Thymus (tissue), 11 donors: ENCODE measurements around the gene ARHGAP6. TPM values are rescaled to one million over a fixed set of nuclear protein-coding genes. Genes with fewer than 3 reads are reported as not detected.

Source experiments
- DNase-seq, 9 donors: peaks; one replicate each; pipeline ENCODE4 v3.0.0-alpha.2; 2013; ENCODE audit warnings: low spot score in 9 of 9, low read depth in 6 of 9, missing footprints in 1 of 9
- H3K27ac ChIP-seq, 2 donors: one replicate each; pipeline ENCODE4 v1.5.1; 2013; ENCODE audit warnings: control low read depth in 1 of 2, low read depth in 1 of 2, low read length in 1 of 2, mild to moderate bottlenecking in 1 of 2, moderate library complexity in 1 of 2
- H3K27me3 ChIP-seq, 2 donors: one replicate each; pipeline ENCODE4 v1.5.1; 2013; ENCODE audit warnings: low read length in 1 of 2; ENCODE audit not compliant: control insufficient read depth in 2 of 2, insufficient read depth in 1 of 2
- H3K36me3 ChIP-seq, 2 donors: one replicate each; pipeline ENCODE4 v1.5.1; 2013; ENCODE audit warnings: low read length in 1 of 2, mild to moderate bottlenecking in 1 of 2, moderate library complexity in 1 of 2; ENCODE audit not compliant: control insufficient read depth in 2 of 2, insufficient read depth in 2 of 2
- H3K4me1 ChIP-seq, 2 donors: one replicate each; pipeline ENCODE4 v1.5.1; 2013; ENCODE audit warnings: low read length in 2 of 2; ENCODE audit not compliant: control insufficient read depth in 2 of 2, insufficient read depth in 2 of 2
- H3K4me3 ChIP-seq, 2 donors: one replicate each; pipeline ENCODE4 v1.5.1; 2013; ENCODE audit warnings: low read length in 2 of 2, control low read depth in 1 of 2, mild to moderate bottlenecking in 1 of 2
- H3K9me3 ChIP-seq, 2 donors: one replicate each; pipeline ENCODE4 v1.5.1; 2013; ENCODE audit warnings: low read length in 1 of 2, mild to moderate bottlenecking in 1 of 2; ENCODE audit not compliant: control insufficient read depth in 2 of 2, insufficient read depth in 1 of 2
- WGBS: extraction: QIAGEN DNeasy Blood & Tissue Kit; methylation state at CpG from one replicate; pipeline ENCODE4 v1.1.7; 2013; 5-methylcytosine and 5-hydroxymethylcytosine counted together
- polyA plus RNA-seq: library from polyadenylated mRNA; stranded (reverse); fragments of 200-250 nt; gene quantifications from one replicate; pipeline ENCODE4 v1.2.3, GENCODE V29; 2013
- total RNA-seq: library from RNA; stranded (reverse); fragments of 120-200 nt; gene quantifications from one replicate; pipeline ENCODE4 v1.2.4, GENCODE V29; 2013
- donor health status: healthy.

ARHGAP6 gene
- total and polyA plus RNA-seq, 2 donors = 0.71 to 2.3 TPM

DNA sequence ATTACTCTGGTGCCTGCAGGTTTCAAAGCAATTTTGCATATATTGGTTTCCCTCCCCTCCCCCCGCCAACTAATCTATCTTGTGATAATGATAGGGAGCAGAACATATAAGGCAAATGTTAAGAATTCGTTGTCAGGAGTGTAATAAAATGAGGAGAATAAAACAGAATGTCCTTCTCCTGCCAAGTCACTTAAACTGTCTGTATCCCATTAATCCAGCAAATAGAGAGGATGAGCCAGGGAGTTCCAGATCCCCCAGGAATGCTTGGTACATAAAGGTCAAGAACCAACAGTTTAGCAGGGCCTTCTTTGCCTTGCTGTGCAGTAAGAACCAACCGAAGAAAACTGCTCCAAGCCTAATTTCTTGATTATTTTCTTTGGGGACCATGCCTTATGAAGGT lies 231.1 kb downstream of the ARHGAP6 start:
- DNase-seq = no peak
- no peak overlapping the region for H3K4me3 ChIP-seq
- no peaks in the 10 kb centered on the region for H3K27me3 ChIP-seq
- H3K4me1 ChIP-seq = no peaks in the 10 kb centered on the region
- H3K27ac ChIP-seq = no peak overlapping the region
- no peaks in the 10 kb centered on the region for H3K36me3 ChIP-seq
- no peaks in the 10 kb centered on the region for H3K9me3 ChIP-seq
- WGBS = 90% methylated on average over 3 of the region's 3 CpGs

DNA sequence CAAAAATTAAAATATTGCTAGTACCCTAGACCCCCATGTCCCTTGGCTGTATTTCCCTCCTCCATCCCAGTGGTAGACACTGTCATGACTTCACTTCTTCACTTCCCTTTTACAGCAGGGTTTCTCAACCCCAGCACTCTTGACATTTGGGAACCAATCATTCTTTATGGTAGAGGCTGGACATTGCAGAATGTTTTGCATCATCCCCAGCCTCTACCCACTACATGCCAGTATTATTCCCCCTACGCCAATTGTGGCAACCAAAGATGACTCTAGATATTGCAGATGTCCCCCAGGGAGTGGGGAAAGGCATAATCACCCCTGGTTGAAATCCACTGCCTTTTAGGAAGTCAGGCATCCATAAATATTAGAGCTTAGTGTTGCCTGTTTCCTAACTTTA lies 233.9 kb downstream of the ARHGAP6 start:
- Histone ChIP-seq H3K9me3 (no peaks in the 10 kb centered on the region), H3K27ac (no peak overlapping the region), H3K36me3 (no peaks in the 10 kb centered on the region), H3K27me3 (peaks cover 2 to 18% of the 10 kb centered on the region in 2 donors), H3K4me1 (no peaks in the 10 kb centered on the region), H3K4me3 (no peak overlapping the region)
- no peak for DNase-seq
- 93% methylated on average over 1 of the region's 1 CpG for WGBS

DNA sequence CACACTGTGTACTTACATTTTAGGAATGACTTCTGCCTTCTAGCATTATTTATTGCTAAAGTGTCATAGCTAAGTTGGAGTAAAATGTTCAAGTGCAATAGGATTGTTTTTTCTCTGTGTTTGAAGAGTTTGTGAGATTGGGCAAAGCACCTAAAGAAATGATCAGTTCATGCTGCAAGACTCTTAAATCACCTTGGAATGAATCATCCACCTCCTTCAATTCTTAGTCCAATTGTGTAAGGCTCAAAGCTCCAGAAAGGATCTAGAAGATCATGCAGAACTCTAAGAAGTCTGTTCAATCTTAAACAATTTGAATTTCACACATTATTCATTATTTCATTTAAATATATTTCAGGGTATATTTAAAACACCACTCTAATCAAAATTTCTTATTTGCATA lies 235.4 kb downstream of the ARHGAP6 start:
- DNase-seq = no peak
- H3K4me1 ChIP-seq = no peaks in the 10 kb centered on the region
- H3K27me3 ChIP-seq = peaks cover 2 to 25% of the 10 kb centered on the region in 2 donors
- no peak overlapping the region for H3K4me3 ChIP-seq
- no peaks in the 10 kb centered on the region for H3K36me3 ChIP-seq
- no peak overlapping the region for H3K27ac ChIP-seq
- no peaks in the 10 kb centered on the region for H3K9me3 ChIP-seq

DNA sequence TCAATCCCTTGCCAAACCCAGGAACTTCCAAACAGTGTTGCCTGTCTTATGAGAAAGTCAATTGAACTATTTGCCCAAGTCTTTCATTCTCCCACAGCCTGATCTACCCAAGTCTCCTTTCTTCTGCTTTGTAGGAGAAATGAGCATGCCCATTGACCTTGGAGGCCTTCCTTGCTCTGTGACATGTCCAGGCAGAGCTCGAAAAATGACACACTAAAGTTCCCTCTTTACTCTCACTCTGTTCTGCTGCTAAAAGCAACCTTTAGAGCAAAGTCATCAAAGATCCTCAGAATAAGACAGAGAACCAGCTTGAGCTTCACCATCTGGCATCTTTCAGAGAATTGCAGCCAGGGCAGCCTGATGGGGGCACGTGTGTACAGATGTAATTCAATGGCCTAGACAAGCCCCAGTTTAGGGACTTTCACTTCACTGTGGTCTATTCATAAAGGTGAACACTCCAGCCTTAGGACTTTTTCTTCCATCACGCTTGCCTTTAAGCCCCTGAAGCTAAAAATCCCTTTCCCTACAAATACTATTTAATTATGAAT lies 236.1 kb downstream of the ARHGAP6 start:
- no peak overlapping the region for H3K4me3 ChIP-seq
- H3K36me3 ChIP-seq = no peaks in the 10 kb centered on the region
- H3K9me3 ChIP-seq = no peaks in the 10 kb centered on the region
- H3K4me1 ChIP-seq = no peaks in the 10 kb centered on the region
- H3K27me3 ChIP-seq = peaks cover 2 to 25% of the 10 kb centered on the region in 2 donors
- DNase-seq = no peak
- 88% methylated on average over 3 of the region's 3 CpGs for WGBS
- H3K27ac ChIP-seq = no peak overlapping the region

DNA sequence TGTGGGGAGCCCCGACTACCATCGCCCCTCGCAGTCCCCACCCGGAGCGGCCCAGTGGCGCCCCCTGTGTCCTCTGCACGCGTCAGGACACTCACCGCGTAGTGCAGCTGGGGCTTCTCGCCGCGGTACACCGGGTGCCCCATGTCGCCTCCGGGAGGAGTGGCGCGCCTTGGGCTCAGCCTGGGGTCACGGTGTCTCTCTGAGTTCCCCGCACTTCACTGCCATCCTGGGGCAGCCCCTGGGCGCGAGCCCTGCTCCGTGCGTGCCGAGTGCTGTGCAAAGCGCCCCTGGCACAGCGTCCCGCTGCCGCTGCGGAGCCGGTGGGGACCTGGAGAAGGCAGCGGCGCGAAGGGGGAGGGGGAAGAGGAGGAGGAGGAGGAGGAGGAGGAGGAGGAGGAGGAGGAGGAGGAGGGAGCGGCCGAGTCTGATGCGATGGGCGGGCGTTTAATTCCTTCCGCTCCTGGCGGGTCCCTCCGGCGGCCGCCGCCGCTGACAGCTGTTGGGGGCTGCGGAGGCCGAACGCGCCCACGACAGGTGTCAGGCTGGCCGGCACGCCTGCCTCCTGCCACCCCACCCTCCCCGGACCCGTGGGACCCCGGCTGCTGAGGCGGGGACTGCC lies 238.2 kb downstream of the ARHGAP6 start:
- Histone ChIP-seq H3K36me3 (no peaks in the 10 kb centered on the region), H3K4me1 (no peaks in the 10 kb centered on the region), H3K27ac (no peak overlapping the region), H3K4me3 (no peak overlapping the region), H3K9me3 (no peaks in the 10 kb centered on the region), H3K27me3 (peaks cover 2 to 25% of the 10 kb centered on the region in 2 donors)
- WGBS = 2% methylated on average over 48 of the region's 57 CpGs
- no peak for DNase-seq

DNA sequence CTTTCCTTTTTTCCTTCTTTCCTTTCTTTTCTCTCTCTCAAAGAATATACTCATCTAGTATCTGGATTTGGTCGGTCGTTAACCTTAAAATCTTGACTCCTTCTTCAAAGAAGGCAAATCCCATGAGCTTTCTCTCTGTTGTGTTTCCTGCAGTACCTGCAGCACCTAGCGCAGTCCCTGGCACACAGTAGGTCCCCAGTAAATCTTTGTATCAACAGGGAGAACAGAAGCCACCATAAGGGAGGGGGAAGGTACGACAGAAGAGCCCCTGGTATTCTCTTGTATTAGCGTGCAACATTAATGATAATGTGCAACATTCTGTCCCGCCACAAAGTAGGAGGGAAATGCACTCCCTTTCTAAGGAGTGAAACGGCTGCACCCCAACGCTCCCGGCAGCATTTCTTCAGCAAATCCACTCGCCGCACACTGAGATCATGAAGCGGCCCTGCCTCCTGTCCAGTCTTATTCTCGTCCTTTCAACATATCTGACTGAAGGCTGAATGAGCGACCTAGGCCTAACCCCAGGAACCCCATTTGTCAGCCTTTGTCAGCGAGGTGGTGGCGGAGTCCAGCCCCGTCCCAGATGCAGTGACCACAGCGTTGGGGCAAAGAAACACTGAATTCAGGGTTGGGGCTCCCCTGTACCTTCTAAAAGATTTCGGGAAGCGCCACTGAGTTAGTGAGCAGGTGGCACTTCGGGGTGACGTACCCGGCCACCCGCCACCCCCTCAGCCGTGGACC lies 238.8 kb downstream of the ARHGAP6 start:
- no peak for DNase-seq
- no peaks in the 10 kb centered on the region for H3K4me1 ChIP-seq
- H3K27me3 ChIP-seq = peaks cover 2 to 25% of the 10 kb centered on the region in 2 donors
- H3K4me3 ChIP-seq = no peak overlapping the region
- no peak overlapping the region for H3K27ac ChIP-seq
- no peaks in the 10 kb centered on the region for H3K36me3 ChIP-seq
- 34% methylated on average over 25 of the region's 25 CpGs for WGBS
- no peaks in the 10 kb centered on the region for H3K9me3 ChIP-seq

DNA sequence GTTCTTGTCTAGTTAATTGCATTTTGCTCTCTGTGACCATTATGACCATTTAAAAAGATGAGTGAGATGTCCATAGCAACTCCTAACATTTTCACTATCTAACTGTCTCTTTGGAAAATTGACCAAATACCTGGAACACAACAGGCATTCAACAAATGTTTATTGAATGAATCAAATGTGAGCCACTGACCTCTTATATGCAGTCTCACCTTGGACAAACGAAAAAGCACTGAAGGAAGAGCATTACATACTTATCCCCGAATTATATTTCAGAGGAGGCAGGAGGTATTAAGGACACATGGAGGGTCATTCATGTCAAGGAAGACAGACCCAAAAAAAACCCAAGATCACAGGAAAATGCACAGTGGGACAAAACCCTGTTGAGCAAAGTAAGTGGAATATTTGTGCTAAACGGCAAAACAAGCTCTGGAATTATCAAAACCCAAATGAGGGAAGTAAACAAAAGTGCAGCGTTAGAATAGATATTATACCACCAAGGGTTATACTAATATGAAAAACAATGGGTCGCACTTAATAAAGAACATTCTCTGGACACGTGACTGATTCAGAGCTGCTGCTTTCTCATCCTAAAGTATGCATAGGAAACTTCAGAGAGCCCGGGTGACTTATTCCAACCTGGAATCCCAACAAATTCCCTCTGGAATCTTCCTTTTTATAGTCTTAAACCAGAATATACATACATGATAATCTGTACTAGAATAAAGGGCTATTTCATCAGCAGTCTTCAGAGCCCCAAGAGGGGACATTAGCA lies 240.6 kb downstream of the ARHGAP6 start:
- Histone ChIP-seq H3K27me3 (peaks cover 2 to 25% of the 10 kb centered on the region in 2 donors), H3K27ac (no peak overlapping the region), H3K4me1 (no peaks in the 10 kb centered on the region), H3K9me3 (no peaks in the 10 kb centered on the region), H3K36me3 (no peaks in the 10 kb centered on the region), H3K4me3 (no peak overlapping the region)
- DNase-seq = no peak
- 92% methylated on average over 7 of the region's 7 CpGs for WGBS

DNA sequence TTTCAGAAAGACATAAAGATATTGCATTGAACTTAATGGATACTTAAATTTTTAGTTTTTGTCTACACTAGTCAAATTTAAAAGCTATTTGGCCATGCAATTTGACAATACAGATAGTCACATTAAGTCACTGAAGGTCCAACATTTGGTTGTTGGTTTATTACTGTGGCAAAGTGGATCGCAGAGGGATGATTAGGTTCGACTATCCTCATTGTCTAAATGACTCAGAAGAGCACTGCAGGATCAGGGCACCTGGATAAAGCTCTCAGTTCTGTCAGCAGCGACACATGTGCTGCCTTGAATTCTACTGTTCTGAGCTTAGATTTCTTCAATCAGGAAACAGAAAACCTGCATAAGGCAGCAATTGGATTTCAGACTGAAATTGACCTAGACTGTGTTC lies 241.8 kb downstream of the ARHGAP6 start:
- DNase-seq = no peak
- Histone ChIP-seq H3K27ac (no peak overlapping the region), H3K36me3 (no peaks in the 10 kb centered on the region), H3K9me3 (no peaks in the 10 kb centered on the region), H3K4me3 (no peak overlapping the region), H3K27me3 (peaks cover 2 to 25% of the 10 kb centered on the region in 2 donors), H3K4me1 (no peaks in the 10 kb centered on the region)
- WGBS = 95% methylated on average over 3 of the region's 3 CpGs

DNA sequence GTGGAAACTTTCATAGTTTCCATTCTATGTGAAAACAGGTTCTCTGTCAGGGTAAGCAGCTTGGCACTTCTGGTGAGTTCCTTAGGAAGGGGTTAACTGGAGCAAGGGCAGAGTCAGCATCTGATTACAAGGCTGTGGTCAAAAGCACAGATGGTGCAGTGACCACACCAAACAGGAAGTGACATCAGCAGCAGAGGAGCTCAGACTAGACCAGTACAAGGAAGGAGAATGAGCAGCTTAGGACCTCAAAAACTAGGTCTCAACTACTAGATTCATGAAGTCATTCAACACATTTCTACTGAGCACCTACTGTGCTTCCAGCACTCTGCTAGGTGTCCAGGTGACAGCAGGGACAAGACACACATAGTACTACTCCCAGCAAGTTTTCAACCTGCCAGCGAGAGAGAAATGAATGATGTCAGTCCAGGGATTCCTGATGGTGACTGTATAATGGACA lies 242.3 kb downstream of the ARHGAP6 start:
- H3K27ac ChIP-seq = no peak overlapping the region
- H3K4me3 ChIP-seq = no peak overlapping the region
- WGBS = 97% methylated on average over 1 of the region's 1 CpG

More for the DNA sequence above, 242.3 kb downstream of the ARHGAP6 start:
- Histone ChIP-seq H3K4me1 (no peaks in the 10 kb centered on the region), H3K27me3 (peaks cover 2 to 24% of the 10 kb centered on the region in 2 donors), H3K36me3 (no peaks in the 10 kb centered on the region), H3K9me3 (no peaks in the 10 kb centered on the region)
- DNase-seq = no peak
